Measurements from ENCODE around the gene UMODL1. TPM values are rescaled to one million over a fixed set of nuclear protein-coding genes. Genes with fewer than 3 reads are reported as not detected.

Gene UMODL1
- total RNA-seq, 3 donors from 2014 or later (not counting 1 experiment from before 2014, with no cell fraction given) = 0.14 to 0.28 TPM; not detected in 1

DNA sequence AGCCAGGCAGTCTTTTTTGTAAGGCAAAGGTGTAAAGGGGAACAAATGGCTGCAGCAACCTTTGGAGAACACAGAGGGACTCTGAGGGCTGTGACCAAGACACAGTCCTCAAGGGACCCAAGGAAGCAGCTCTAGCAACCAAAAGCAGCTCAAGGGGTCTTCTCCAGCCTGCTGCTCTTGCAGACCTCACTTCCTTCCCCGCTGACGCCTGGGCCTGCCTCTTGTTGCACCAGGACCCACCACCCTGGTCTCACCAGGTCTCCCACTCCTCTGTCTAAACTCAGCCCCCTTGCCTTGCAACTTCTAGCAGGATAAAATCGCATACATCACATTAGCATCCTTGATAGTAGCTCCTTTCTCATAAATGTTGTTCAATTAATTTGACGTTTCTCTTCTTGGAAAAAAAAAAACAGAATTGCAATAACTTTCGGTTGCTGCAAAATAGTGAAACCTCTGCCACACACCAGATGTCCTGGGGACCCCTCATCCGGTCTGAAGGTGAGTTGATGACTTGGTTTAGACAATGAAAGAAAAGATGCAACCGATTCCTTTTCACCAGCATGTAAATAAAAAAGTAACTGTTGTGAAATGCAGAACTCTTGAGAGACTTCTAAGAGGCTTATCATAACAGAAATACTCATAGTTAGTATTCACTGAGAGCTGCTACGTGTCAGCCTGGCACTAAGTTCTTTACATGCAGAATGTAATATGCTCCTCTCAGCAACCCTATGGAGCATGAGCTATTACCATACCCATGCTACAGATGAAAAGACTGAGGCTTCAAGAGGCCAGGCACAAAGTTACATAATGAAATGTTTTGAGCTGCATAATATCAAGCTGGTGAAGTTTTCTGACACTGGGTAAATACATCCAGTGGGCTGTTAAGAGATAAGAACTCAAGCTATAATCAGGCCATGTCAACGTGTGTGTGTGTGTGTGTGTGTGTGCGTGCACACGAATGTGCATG, 58.5 kb downstream of the UMODL1 start:
- DNase-seq (no peak), ATAC-seq (no peak)
- no peaks in the 10 kb centered on the region for H3K36me3 ChIP-seq (ENCODE audit: control insufficient read depth, insufficient read depth, low read length)
- Mint-ChIP-seq H3K4me3 (no peak overlapping the region), H3K9me3 (no peaks in the 10 kb centered on the region), H3K27me3 (ENCODE audit: low read depth in 2 of 2) (peaks cover 0 to 4% of the 10 kb centered on the region in 2 donors), H3K36me3 (no peaks in the 10 kb centered on the region), H3K27ac (no peak overlapping the region), H3K4me1 (no peaks in the 10 kb centered on the region)
- H3K9me3 ChIP-seq (ENCODE audit: control insufficient read depth, insufficient read depth, low read length) = no peaks in the 10 kb centered on the region
- no peak overlapping the region for H3K4me3 ChIP-seq (ENCODE audit: low read length)
- H3K27ac ChIP-seq (ENCODE audit: low read length) = no peak overlapping the region
- WGBS (ENCODE audit: insufficient coverage) = 66% methylated on average over 10 of the region's 11 CpGs
- TF ChIP-seq, protein P1, sequence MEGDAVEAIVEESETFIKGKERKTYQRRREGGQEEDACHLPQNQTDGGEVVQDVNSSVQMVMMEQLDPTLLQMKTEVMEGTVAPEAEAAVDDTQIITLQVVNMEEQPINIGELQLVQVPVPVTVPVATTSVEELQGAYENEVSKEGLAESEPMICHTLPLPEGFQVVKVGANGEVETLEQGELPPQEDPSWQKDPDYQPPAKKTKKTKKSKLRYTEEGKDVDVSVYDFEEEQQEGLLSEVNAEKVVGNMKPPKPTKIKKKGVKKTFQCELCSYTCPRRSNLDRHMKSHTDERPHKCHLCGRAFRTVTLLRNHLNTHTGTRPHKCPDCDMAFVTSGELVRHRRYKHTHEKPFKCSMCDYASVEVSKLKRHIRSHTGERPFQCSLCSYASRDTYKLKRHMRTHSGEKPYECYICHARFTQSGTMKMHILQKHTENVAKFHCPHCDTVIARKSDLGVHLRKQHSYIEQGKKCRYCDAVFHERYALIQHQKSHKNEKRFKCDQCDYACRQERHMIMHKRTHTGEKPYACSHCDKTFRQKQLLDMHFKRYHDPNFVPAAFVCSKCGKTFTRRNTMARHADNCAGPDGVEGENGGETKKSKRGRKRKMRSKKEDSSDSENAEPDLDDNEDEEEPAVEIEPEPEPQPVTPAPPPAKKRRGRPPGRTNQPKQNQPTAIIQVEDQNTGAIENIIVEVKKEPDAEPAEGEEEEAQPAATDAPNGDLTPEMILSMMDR (IDR thresholded peaks at IDR 0.05) = no peak
- H3K4me1 ChIP-seq (ENCODE audit: control insufficient read depth, insufficient read depth, low read length) = peaks cover 8% of the 10 kb centered on the region
- no peaks in the 10 kb centered on the region for H3K27me3 ChIP-seq (ENCODE audit: control insufficient read depth, insufficient read depth, low read length)
- intact Hi-C loops (cut with micrococcal nuclease) = no loop called here

DNA sequence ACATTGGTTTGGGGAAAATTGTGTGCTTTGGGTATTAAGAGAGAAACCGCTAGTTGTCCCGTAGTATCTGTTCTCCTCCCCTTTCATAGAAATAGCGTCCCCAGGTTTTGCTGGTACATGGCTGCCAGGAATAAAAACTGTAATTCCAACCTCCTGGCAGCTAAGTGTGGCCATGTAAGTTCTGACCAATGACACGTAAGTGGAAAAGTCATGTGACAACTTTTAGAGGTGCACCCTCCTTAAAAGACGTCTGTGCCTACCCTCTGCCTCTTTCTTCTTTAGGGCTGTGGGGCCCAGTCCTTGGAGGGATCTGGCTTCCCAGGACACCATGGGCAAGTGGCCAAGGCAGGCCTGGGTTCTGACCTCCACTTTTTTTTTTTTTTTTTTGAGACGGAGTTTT, 59.3 kb downstream of the UMODL1 start:
- no peaks in the 10 kb centered on the region for H3K36me3 ChIP-seq (ENCODE audit: control insufficient read depth, insufficient read depth, low read length)
- no peaks in the 10 kb centered on the region for H3K27me3 ChIP-seq (ENCODE audit: control insufficient read depth, insufficient read depth, low read length)
- no peak for DNase-seq
- no peaks in the 10 kb centered on the region for H3K36me3 Mint-ChIP-seq
- no peak overlapping the region for H3K4me3 Mint-ChIP-seq
- no peak overlapping the region for H3K27ac ChIP-seq (ENCODE audit: low read length)
- H3K4me3 ChIP-seq (ENCODE audit: low read length) = no peak overlapping the region
- H3K4me1 ChIP-seq (ENCODE audit: control insufficient read depth, insufficient read depth, low read length) = peaks cover 6% of the 10 kb centered on the region
- no peaks in the 10 kb centered on the region for H3K4me1 Mint-ChIP-seq
- no peak for ATAC-seq
- no peaks in the 10 kb centered on the region for H3K9me3 ChIP-seq (ENCODE audit: control insufficient read depth, insufficient read depth, low read length)
- H3K9me3 Mint-ChIP-seq = no peaks in the 10 kb centered on the region
- peaks cover 0 to 4% of the 10 kb centered on the region in 2 donors for H3K27me3 Mint-ChIP-seq (ENCODE audit: low read depth in 2 of 2)
- TF ChIP-seq, protein P1 (IDR thresholded peaks at IDR 0.05) = no peak
- 85% methylated on average over 4 of the region's 6 CpGs for WGBS (ENCODE audit: insufficient coverage)
- no peak overlapping the region for H3K27ac Mint-ChIP-seq
- intact Hi-C loops (cut with micrococcal nuclease) = no loop called here

DNA sequence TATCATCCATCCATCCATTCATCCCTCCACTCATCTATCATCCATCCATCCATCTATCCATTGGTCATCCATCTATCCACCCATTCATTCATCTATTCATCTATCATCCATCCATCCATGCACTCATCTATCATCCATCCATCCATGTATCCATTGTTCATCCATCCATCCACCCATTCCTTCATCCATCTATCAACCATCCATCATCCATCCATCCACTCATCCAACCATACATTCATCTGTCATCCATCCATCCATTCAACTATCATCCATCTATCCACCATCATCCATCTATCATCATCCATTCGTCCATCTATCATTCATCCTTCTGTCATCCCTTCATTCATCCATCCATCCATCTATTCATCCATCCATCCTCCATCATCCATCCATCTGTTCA, 61.1 kb downstream of the UMODL1 start:
- no peaks in the 10 kb centered on the region for H3K4me1 Mint-ChIP-seq
- 0% methylated on average over 1 of the region's 1 CpG for WGBS (ENCODE audit: insufficient coverage)
- ATAC-seq (no peak), DNase-seq (no peak)
- TF ChIP-seq, protein P1 (IDR thresholded peaks at IDR 0.05) = no peak
- no peak overlapping the region for H3K27ac ChIP-seq (ENCODE audit: low read length)
- no peak overlapping the region for H3K4me3 Mint-ChIP-seq
- H3K4me3 ChIP-seq (ENCODE audit: low read length) = no peak overlapping the region
- intact Hi-C loops (cut with micrococcal nuclease) = no loop called here
- no peaks in the 10 kb centered on the region for H3K27me3 Mint-ChIP-seq (ENCODE audit: low read depth in 2 of 2)
- H3K27ac Mint-ChIP-seq = no peak overlapping the region
- H3K9me3 ChIP-seq (ENCODE audit: control insufficient read depth, insufficient read depth, low read length) = no peaks in the 10 kb centered on the region
- H3K36me3 Mint-ChIP-seq = no peaks in the 10 kb centered on the region
- no peaks in the 10 kb centered on the region for H3K9me3 Mint-ChIP-seq
- no peaks in the 10 kb centered on the region for H3K27me3 ChIP-seq (ENCODE audit: control insufficient read depth, insufficient read depth, low read length)
- no peaks in the 10 kb centered on the region for H3K4me1 ChIP-seq (ENCODE audit: control insufficient read depth, insufficient read depth, low read length)
- no peaks in the 10 kb centered on the region for H3K36me3 ChIP-seq (ENCODE audit: control insufficient read depth, insufficient read depth, low read length)
